Thoracic aorta (tissue), 2 donors: Measurements from ENCODE around the gene SFSWAP. TPM values are rescaled to one million over a fixed set of nuclear protein-coding genes. Genes with fewer than 3 reads are reported as not detected.

ENCODE experiments used
- ATAC-seq: fragments of 150-250 bp; one replicate; pipeline ENCODE4 v1.8.0; 2017; ENCODE audit warnings: low read depth; ENCODE audit not compliant: insufficient number of reproducible peaks, low FRiP score
- DNase-seq: peaks from one replicate; pipeline ENCODE4 v3.0.0-alpha.2; 2020; ENCODE audit warnings: low spot score
- H3K27ac ChIP-seq, 2 donors: fragments of 200-600 bp; sonication (generic); 1 replicate in 1 of 2; 2 replicates in 1 of 2; pipeline ENCODE4 v1.5.1; 2016; ENCODE audit warnings: mild to moderate bottlenecking in 2 of 2, moderate library complexity in 2 of 2
- H3K27me3 ChIP-seq: fragments of 200-600 bp; sonication (generic); replicated peaks from 2 replicates; pipeline ENCODE4 v1.6.0; 2016; ENCODE audit warnings: mild to moderate bottlenecking; ENCODE audit not compliant: insufficient read depth
- H3K36me3 ChIP-seq: fragments of 200-600 bp; sonication (generic); one replicate; pipeline ENCODE4 v1.5.1; 2016
- H3K4me1 ChIP-seq, 2 donors: fragments of 200-600 bp; sonication (generic); 1 replicate in 1 of 2; 2 replicates in 1 of 2; pipeline versions ENCODE4 v1.5.1 to v1.6.0; 2016; ENCODE audit warnings: low read depth in 2 of 2, mild to moderate bottlenecking in 1 of 2; ENCODE audit not compliant: control insufficient read depth in 1 of 2
- H3K4me3 ChIP-seq: fragments of 200-600 bp; sonication (generic); 2 replicates; pipeline ENCODE4 v1.5.1; 2016; ENCODE audit warnings: mild to moderate bottlenecking
- H3K9me3 ChIP-seq: fragments of 200-600 bp; sonication (generic); 2 replicates; pipeline ENCODE4 v1.5.1; 2016
- total RNA-seq, 2 donors: library from RNA; depleted of rRNA; stranded (reverse); fragments of >200 nt; gene quantifications; one replicate each; pipeline versions ENCODE4 v1.1.0 to v1.2.3, GENCODE V29; 2016
- TF ChIP-seq, protein P1 (sequence below): fragments of 200-600 bp; sonication (generic); IDR thresholded peaks from one replicate; pipeline ENCODE4 v1.5.1; 2019; ENCODE audit warnings: antibody characterized with exemption

The SFSWAP gene
- total RNA-seq, 2 donors from 2014 or later: 27.9 to 63.2 TPM

DNA sequence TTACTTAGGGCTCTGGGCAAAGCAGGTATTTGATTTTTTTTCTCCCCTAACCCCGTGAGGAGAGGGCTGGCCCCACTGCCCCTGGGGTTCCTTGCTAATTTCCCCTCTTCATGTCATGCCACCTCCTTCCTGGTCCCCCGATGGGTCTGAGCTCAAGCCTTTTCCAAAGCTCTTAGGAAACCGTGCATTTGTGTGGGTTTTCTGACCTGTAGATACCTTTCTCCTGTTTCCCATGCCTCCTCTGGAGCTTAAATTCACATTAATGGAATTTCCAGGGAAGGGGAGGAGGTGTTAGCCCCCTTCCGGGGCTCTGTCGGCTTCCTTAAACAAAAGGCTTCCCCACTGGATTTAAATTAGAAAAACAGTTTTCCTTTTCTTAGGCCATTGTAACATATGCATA, 12.6 kb downstream of the SFSWAP start:
- H3K27me3 ChIP-seq: no peaks in the 10 kb centered on the region
- DNase-seq (no peak), ATAC-seq (no peak)
- H3K9me3 ChIP-seq: no peaks in the 10 kb centered on the region
- no peaks in the 10 kb centered on the region for H3K4me1 ChIP-seq
- H3K27ac ChIP-seq: no peak overlapping the region
- peaks cover 51% of the 10 kb centered on the region for H3K36me3 ChIP-seq
- no peak overlapping the region for H3K4me3 ChIP-seq
- TF ChIP-seq, protein P1, sequence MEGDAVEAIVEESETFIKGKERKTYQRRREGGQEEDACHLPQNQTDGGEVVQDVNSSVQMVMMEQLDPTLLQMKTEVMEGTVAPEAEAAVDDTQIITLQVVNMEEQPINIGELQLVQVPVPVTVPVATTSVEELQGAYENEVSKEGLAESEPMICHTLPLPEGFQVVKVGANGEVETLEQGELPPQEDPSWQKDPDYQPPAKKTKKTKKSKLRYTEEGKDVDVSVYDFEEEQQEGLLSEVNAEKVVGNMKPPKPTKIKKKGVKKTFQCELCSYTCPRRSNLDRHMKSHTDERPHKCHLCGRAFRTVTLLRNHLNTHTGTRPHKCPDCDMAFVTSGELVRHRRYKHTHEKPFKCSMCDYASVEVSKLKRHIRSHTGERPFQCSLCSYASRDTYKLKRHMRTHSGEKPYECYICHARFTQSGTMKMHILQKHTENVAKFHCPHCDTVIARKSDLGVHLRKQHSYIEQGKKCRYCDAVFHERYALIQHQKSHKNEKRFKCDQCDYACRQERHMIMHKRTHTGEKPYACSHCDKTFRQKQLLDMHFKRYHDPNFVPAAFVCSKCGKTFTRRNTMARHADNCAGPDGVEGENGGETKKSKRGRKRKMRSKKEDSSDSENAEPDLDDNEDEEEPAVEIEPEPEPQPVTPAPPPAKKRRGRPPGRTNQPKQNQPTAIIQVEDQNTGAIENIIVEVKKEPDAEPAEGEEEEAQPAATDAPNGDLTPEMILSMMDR: no peak

DNA sequence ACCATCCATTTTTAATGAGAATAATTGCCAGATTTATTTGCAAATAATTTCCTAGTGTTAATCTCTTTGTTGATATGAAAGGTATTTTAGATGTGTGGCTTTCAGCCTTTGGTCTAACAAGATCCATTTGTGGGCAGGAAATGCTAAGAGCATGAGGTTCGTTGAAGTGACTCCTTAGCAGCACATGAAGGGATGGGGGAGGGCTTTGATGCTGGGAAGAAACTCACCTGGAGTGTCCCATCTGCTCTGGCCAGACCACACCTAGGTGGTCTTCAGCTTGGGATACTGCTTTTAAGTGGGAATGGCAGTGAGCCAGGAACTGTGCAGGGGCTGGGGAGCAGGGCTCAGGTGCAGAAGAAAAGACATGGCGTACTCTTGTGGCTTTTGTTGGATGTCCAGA, 13.6 kb downstream of the SFSWAP start:
- no peaks in the 10 kb centered on the region for H3K9me3 ChIP-seq
- no peak overlapping the region for H3K27ac ChIP-seq
- TF ChIP-seq, protein P1: no peak
- H3K4me3 ChIP-seq: no peak overlapping the region
- H3K27me3 ChIP-seq: no peaks in the 10 kb centered on the region
- H3K36me3 ChIP-seq: peaks cover 55% of the 10 kb centered on the region
- no peaks in the 10 kb centered on the region for H3K4me1 ChIP-seq
- DNase-seq (no peak), ATAC-seq (no peak)

DNA sequence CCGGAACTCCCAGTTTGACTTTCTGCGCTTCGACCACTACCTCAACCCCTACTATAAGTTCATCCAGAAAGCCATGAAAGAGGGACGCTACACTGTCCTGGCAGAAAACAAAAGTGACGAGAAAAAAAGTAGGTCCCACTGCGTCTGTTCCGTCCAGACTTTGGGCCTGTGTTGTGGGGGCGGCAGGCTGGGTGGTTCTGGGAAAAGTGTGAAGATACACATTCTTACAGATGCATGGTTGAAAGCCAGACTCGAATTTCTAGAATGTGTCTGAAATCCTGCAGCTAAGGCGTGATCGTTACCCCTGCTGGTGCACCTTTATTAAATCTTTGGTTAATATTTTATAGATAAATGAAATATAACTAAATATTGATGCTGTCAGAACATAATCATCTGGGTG, 14.6 kb downstream of the SFSWAP start:
- H3K36me3 ChIP-seq: peaks cover 59% of the 10 kb centered on the region
- ATAC-seq (no peak), DNase-seq (no peak)
- H3K9me3 ChIP-seq: no peaks in the 10 kb centered on the region
- no peak overlapping the region for H3K4me3 ChIP-seq
- H3K27me3 ChIP-seq: no peaks in the 10 kb centered on the region
- TF ChIP-seq, protein P1: no peak
- no peaks in the 10 kb centered on the region for H3K4me1 ChIP-seq
- no peak overlapping the region for H3K27ac ChIP-seq

DNA sequence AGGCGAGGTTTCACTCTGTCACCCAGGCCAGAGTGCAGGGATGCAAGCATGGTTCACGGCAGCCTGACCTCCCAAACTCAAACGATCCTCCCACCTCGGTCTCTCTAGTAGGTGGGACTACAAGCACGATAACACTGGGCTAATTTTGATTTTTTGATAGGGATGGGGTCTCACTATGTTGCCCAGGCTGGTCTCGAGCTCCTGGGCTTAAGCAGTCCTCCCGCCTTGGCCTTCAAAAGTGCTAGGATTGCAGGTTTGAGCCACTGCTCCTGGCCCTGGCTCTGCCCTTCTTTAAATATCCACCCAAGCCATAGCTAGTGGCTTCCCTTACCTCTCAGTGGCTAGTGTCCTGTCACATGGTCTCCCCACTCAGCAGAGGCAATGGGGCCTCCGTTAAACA, 17.8 kb downstream of the SFSWAP start:
- no peak overlapping the region for H3K4me3 ChIP-seq
- TF ChIP-seq, protein P1: no peak
- H3K9me3 ChIP-seq: no peaks in the 10 kb centered on the region
- no peak for DNase-seq
- H3K27me3 ChIP-seq: no peaks in the 10 kb centered on the region
- H3K27ac ChIP-seq: no peak overlapping the region
- H3K4me1 ChIP-seq: no peaks in the 10 kb centered on the region
- H3K36me3 ChIP-seq: peaks cover 68% of the 10 kb centered on the region
- no peak for ATAC-seq

DNA sequence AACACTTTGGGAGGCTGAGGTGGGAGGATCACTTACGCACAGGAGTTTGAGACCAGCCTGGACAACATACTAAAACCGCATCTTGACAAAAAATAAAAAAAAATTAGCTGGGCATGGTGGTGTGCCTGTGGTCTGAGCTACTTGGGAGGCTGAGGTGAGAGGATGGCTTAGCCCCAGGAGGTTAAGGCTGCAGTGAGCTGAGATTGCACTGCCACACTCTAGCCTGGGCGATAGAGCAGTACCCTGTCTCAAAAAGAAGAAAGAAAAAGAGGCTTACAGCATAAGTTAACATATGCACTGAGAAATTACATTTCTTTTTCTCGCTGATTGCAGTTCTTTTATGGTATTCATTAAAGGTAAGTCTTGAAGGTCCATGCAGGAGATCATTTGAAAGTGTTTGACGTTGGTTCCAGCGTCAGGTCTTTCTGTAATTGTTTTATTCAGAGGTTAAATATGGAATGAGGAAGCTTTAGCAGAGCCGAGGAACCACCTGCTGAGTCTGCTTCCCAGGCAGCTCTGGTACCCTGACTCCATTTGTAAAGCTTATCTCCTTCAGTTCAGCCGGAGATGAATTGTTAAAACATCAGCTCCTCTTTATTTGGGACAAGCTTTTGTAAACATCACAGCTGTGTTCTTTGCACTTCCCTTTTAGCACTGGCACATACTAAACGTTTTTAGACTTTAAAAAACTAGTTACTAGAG, 18.5 kb downstream of the SFSWAP start:
- H3K4me3 ChIP-seq: no peak overlapping the region
- TF ChIP-seq, protein P1: no peak
- ATAC-seq: no peak
- H3K4me1 ChIP-seq: no peaks in the 10 kb centered on the region
- no peak overlapping the region for H3K27ac ChIP-seq
- peaks cover 74% of the 10 kb centered on the region for H3K36me3 ChIP-seq
- no peaks in the 10 kb centered on the region for H3K9me3 ChIP-seq
- no peaks in the 10 kb centered on the region for H3K27me3 ChIP-seq
- DNase-seq: no peak
